A549 (cell line): ENCODE measurements around the gene NTN1. TPM values are rescaled to one million over a fixed set of nuclear protein-coding genes. Genes with fewer than 3 reads are reported as not detected.

Source experiments
- ATAC-seq, 2 experiments: fragments of 200-7000 bp in 1 of 2; fragments of >200 bp in 1 of 2; cut with Nextera tagmentation in 1 of 2; cut with Tn5 transposase in 1 of 2; 3 replicates each; pipeline versions ENCODE4 v1.8.0 to v1.9.1; 2018 to 2020; ENCODE audit warnings: mild to moderate bottlenecking in 1 of 2, moderate library complexity in 1 of 2
- CTCF ChIA-PET: fragments of 300-600 bp; sonication (Branson Sonifier 250); formaldehyde crosslinking; extraction: SDS; loops from one replicate; lab custom pipeline; 2021; ENCODE audit warnings: antibody characterized with exemption, inconsistent platforms; lab: Yijun Ruan, JAX
- POLR2A ChIA-PET: fragments of 350-600 bp; formaldehyde crosslinking; extraction: SDS; loops from one replicate; lab custom pipeline; 2021; ENCODE audit warnings: antibody characterized with exemption, inconsistent platforms; lab: Yijun Ruan, JAX
- DNase-seq, 2 experiments: peaks; one replicate each; pipeline versions ENCODE4 v3.0.0 to v3.0.0-alpha.2; 2011 to 2016; ENCODE audit warnings: low read depth in 1 of 2, low spot score in 1 of 2
- FAIRE-seq: peaks from 2 replicates; lab custom pipeline; 2011; peaks lifted over from hg19 to GRCh38; lab: Jason Lieb, UNC
- H3K27ac ChIP-seq, 2 experiments: fragments of >200 bp; sonication (Bioruptor Twin); formaldehyde crosslinking; 3 replicates each; pipeline ENCODE4 v1.5.1; 2016 to 2017
- H3K4me1 ChIP-seq: fragments of >200 bp; sonication (Bioruptor Twin); formaldehyde crosslinking; 3 replicates; pipeline ENCODE4 v1.6.1; 2016
- H3K4me2 ChIP-seq: fragments of >200 bp; sonication (Bioruptor Twin); formaldehyde crosslinking; 3 replicates; pipeline ENCODE4 v1.6.1; 2016
- H3K4me3 ChIP-seq: fragments of >200 bp; sonication (Bioruptor Twin); formaldehyde crosslinking; 3 replicates; pipeline ENCODE4 v1.5.1; 2016
- H3K9me3 ChIP-seq: fragments of >200 bp; sonication (Bioruptor Twin); formaldehyde crosslinking; 3 replicates; pipeline ENCODE4 v1.6.1; 2016
- BCL3 ChIP-seq: fragments of >200 bp; sonication (Bioruptor Twin); formaldehyde crosslinking; IDR thresholded peaks from 3 replicates; pipeline ENCODE4 v1.6.1; 2016
- CHD2 ChIP-seq: fragments of 150-350 bp; IDR thresholded peaks from 2 replicates; pipeline ENCODE4 v1.6.1; 2014; ENCODE audit warnings: low read length; ENCODE audit not compliant: partially characterized antibody
- EP300 ChIP-seq, 2 experiments: fragments of >200 bp; sonication (Bioruptor Twin); formaldehyde crosslinking; IDR thresholded peaks; 2 replicates in 1 of 2; 3 replicates in 1 of 2; pipeline ENCODE4 v1.6.1; 2016 to 2017
- ESRRA ChIP-seq: fragments of 150-350 bp; IDR thresholded peaks from 2 replicates; pipeline ENCODE4 v1.6.1; 2014; ENCODE audit warnings: mild to moderate bottlenecking, low read length, borderline replicate concordance
- FOSB ChIP-seq: fragments of 250-450 bp; sonication (Bioruptor Pico); IDR thresholded peaks from 2 replicates; pipeline ENCODE4 v1.5.0; 2020; ENCODE audit warnings: mild to moderate bottlenecking, moderate library complexity
- FOXS1 ChIP-seq: fragments of 250-450 bp; sonication (Bioruptor Pico); IDR thresholded peaks from 2 replicates; pipeline ENCODE4 v1.5.0; 2020; ENCODE audit warnings: mild to moderate bottlenecking, moderate library complexity
- GATA3 ChIP-seq: IDR thresholded peaks from 2 replicates; pipeline ENCODE4 v1.6.1; 2012; ENCODE audit warnings: borderline replicate concordance
- HDAC2 ChIP-seq: fragments of 200-600 bp; sonication (generic); IDR thresholded peaks from 2 replicates; pipeline ENCODE4 v1.6.1; 2016
- MAZ ChIP-seq: fragments of 150-350 bp; IDR thresholded peaks from 2 replicates; pipeline ENCODE4 v1.6.1; 2014; ENCODE audit warnings: antibody characterized with exemption, low read depth, low read length, borderline replicate concordance
- NPAS2 ChIP-seq: fragments of 250-450 bp; sonication (Bioruptor Pico); IDR thresholded peaks from 2 replicates; pipeline ENCODE4 v1.8.0; 2022; ENCODE audit warnings: mild to moderate bottlenecking, moderate library complexity, borderline replicate concordance
- RAD21 ChIP-seq, 2 experiments: fragments of >200 bp in 1 of 2; sonication (Bioruptor Twin) in 1 of 2; formaldehyde crosslinking in 1 of 2; IDR thresholded peaks in 1 of 2; conservative IDR thresholded peaks in 1 of 2; 2 replicates in 1 of 2; 3 replicates in 1 of 2; pipeline ENCODE4 v1.6.1; 2012 to 2018; ENCODE audit warnings: inconsistent platforms in 1 of 2
- TFCP2L1 ChIP-seq: fragments of 250-450 bp; sonication (Bioruptor Pico); IDR thresholded peaks from 2 replicates; pipeline ENCODE4 v1.5.0; 2021; ENCODE audit warnings: mild to moderate bottlenecking
- USF2 ChIP-seq: fragments of 450-650 bp; IDR thresholded peaks from 2 replicates; pipeline ENCODE4 v1.6.1; 2014; ENCODE audit warnings: antibody characterized with exemption
- WGBS: methylation state at CpG from one replicate; pipeline ENCODE4 v1.1.6; 2017; ENCODE audit errors: missing lambda C conversion rate; 5-methylcytosine and 5-hydroxymethylcytosine counted together
- polyA plus RNA-seq, 4 experiments: library from polyadenylated mRNA; depleted of rRNA in 3 of 4; stranded (reverse); fragments of >200 nt; fragmentation: RNase III in 1 of 4; extraction: RNeasy Plus Mini Kit Qiagen cat#74134 plus additional on column Dnase treatment in 1 of 4; gene quantifications; 2 replicates in 3 of 4; 3 replicates in 1 of 4; pipeline ENCODE4 v1.2.3, GENCODE V29; 2011 to 2017
- TF ChIP-seq, protein P1 (sequence below): IDR thresholded peaks from 2 replicates; pipeline ENCODE4 v1.6.1; 2012
- TF ChIP-seq, protein P2 (sequence below): IDR thresholded peaks from 2 replicates; pipeline ENCODE4 v1.6.1; 2012
- TF ChIP-seq, protein P3 (sequence below): fragments of 250-450 bp; sonication (Bioruptor Pico); IDR thresholded peaks from 2 replicates; pipeline ENCODE4 v1.5.0; 2021; ENCODE audit warnings: mild to moderate bottlenecking, moderate library complexity, borderline replicate concordance

Gene NTN1
- polyA plus RNA-seq, 2 of the 4 experiments (the other 2 are of a cell fraction): 0.12 to 0.13 TPM

DNA sequence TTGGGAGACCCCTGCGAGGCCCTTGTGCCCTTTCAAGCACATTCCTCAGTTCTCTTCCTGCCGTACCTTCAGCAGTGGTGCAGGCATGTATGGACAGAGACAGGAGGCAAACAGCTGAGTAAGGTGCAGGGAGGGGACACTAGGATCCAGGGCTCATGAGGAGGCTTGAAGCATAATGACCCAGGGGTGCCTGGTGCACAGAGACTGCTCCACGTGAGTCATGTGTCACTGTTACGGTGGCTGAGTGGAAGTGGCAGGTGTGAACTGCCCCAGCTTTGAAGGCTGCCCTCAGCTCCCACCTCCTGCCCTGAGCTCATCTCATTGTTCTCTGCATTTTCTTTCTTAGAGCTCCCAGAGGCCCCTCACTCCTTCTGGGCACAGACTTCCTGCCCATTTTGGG lies 124.8 kb downstream of the NTN1 start:
- Histone ChIP-seq H3K9me3 (no peaks in the 10 kb centered on the region), H3K27ac (no peak overlapping the region), H3K4me1 (no peaks in the 10 kb centered on the region), H3K4me3 (no peak overlapping the region), H3K4me2 (no peak overlapping the region)
- FAIRE-seq (no peak), DNase-seq (no peak), ATAC-seq (no peak; a peak in 1 of 6 replicates)
- TF ChIP-seq GATA3: no peak
- no peak for TF ChIP-seq BCL3
- POLR2A ChIA-PET: no interaction called here
- CTCF ChIA-PET: interaction anchor here (1.3 to 1.8 kb wide), 2 partner anchors 17 to 29 kb away, joined by 3 to 5 read pairs; no protein-coding TSS in a partner anchor
- WGBS: 31% methylated on average over 4 of the region's 4 CpGs

DNA sequence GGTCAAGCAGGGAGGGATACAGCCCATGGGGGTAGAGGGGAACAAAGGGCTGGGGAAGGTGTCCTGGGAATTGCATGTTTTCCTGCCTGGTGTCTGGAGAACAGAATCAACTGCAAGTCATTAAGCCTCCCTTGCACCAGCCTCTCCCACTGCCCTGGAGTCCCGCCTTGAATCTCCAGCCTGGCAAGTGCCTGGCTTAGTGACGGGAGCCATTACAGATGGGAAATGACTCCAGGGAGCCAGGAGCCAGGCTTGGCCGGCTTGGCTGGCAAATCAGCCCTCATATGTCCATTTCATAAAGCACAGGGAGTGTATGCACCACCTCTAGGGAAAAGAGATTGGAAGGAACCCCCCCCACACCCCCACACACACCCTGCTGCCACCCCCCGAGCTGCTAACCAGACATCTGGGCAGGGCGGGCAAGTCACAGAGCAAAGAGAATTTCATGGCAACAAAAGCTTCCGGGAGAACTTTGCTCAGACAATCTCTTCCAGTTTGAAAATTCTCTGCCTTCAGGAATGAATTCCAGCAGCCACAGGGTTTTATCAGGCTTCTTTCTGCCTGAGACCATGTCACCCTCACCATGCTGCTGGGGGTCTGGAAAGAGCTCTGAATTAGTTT lies 127.7 kb downstream of the NTN1 start:
- ChIA-PET CTCF (interaction anchor here (0.6 kb wide), 1 partner anchor 1089 kb away, joined by 3 read pairs; no protein-coding TSS in a partner anchor), POLR2A (no interaction called here)
- ATAC-seq (no peak), DNase-seq (no peak), FAIRE-seq (no peak)
- TF ChIP-seq USF2 (no peak), FOXS1 (no peak), HDAC2 (no peak), ESRRA (no peak), RAD21 (conservative IDR thresholded peaks at IDR 0.05 in 1 of 2, IDR thresholded peaks at IDR 0.05 in 1 of 2) (no peak), BCL3 (no peak), EP300 (IDR thresholded peaks at IDR 0.05) (no peak), TFCP2L1 (CRISPR knock-in tag) (no peak), CHD2 (no peak), FOSB (CRISPR knock-in tag) (no peak), NPAS2 (CRISPR knock-in tag) (no peak), MAZ (no peak)
- TF ChIP-seq, protein P1, sequence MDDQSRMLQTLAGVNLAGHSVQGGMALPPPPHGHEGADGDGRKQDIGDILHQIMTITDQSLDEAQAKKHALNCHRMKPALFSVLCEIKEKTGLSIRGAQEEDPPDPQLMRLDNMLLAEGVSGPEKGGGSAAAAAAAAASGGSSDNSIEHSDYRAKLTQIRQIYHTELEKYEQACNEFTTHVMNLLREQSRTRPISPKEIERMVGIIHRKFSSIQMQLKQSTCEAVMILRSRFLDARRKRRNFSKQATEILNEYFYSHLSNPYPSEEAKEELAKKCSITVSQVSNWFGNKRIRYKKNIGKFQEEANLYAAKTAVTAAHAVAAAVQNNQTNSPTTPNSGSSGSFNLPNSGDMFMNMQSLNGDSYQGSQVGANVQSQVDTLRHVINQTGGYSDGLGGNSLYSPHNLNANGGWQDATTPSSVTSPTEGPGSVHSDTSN: no peak
- TF ChIP-seq, protein P2, sequence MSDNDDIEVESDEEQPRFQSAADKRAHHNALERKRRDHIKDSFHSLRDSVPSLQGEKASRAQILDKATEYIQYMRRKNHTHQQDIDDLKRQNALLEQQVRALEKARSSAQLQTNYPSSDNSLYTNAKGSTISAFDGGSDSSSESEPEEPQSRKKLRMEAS: no peak
- TF ChIP-seq, protein P3, sequence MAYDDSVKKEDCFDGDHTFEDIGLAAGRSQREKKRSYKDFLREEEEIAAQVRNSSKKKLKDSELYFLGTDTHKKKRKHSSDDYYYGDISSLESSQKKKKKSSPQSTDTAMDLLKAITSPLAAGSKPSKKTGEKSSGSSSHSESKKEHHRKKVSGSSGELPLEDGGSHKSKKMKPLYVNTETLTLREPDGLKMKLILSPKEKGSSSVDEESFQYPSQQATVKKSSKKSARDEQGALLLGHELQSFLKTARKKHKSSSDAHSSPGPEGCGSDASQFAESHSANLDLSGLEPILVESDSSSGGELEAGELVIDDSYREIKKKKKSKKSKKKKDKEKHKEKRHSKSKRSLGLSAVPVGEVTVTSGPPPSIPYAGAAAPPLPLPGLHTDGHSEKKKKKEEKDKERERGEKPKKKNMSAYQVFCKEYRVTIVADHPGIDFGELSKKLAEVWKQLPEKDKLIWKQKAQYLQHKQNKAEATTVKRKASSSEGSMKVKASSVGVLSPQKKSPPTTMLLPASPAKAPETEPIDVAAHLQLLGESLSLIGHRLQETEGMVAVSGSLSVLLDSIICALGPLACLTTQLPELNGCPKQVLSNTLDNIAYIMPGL (CRISPR knock-in tag): no peak
- Histone ChIP-seq H3K9me3 (no peaks in the 10 kb centered on the region), H3K27ac (no peak overlapping the region), H3K4me1 (no peaks in the 10 kb centered on the region), H3K4me3 (no peak overlapping the region), H3K4me2 (no peak overlapping the region)
- WGBS: 34% methylated on average over 6 of the region's 6 CpGs
